Measurements from ENCODE around the gene TET2.

DNA sequence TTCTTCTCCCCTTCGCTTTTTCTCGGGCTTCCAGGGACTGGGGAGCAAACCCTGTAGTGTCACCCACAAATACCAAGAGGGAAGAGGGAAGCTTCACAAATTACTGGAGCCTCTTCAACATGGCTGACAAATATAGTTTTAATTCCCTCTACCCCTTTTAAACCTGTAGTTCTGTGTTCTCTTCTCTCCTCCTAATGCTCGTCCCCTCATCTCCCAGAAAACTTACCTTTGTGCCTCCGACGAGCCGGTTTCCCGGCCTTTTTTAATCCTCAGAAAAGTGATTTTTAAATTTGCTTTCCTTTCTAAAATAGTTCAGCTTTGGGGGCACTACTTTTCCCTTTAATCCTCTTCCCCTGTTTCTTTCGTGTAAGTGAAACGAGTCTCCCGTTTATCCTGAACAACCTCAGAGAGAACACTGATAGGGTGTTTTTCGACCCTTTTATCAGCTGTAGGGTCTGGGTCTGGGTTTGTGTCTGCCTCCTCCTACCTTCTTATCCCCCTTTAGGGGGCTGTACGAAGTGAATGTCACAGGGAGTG lies 408 bp downstream of the TET2 start:
- no peak for TF ChIP-seq POLR2AphosphoS5 (IDR thresholded peaks at IDR 0.05)
- TF ChIP-seq, protein P1, sequence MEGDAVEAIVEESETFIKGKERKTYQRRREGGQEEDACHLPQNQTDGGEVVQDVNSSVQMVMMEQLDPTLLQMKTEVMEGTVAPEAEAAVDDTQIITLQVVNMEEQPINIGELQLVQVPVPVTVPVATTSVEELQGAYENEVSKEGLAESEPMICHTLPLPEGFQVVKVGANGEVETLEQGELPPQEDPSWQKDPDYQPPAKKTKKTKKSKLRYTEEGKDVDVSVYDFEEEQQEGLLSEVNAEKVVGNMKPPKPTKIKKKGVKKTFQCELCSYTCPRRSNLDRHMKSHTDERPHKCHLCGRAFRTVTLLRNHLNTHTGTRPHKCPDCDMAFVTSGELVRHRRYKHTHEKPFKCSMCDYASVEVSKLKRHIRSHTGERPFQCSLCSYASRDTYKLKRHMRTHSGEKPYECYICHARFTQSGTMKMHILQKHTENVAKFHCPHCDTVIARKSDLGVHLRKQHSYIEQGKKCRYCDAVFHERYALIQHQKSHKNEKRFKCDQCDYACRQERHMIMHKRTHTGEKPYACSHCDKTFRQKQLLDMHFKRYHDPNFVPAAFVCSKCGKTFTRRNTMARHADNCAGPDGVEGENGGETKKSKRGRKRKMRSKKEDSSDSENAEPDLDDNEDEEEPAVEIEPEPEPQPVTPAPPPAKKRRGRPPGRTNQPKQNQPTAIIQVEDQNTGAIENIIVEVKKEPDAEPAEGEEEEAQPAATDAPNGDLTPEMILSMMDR (IDR thresholded peaks at IDR 0.05), result no peak
- TF ChIP-seq POLR2A (IDR thresholded peaks at IDR 0.05), result no peak
- no peak for TF ChIP-seq EP300 (IDR thresholded peaks at IDR 0.05)
